ENCODE results near the gene KLHL11.

GRCh38 chr17:41814195-41814594, 51.0 kb downstream of the KLHL11 start:
- TF ChIP-seq CTCF (IDR thresholded peaks at IDR 0.05; ENCODE audit: low read depth, low read length) (no peak), EZH2phosphoT487 (IDR thresholded peaks at IDR 0.05; ENCODE audit: low read depth) (no peak)

All from OCI-LY3 (cell line).